ENCODE data around the gene GJA9.
A peak's percentile ranks its signal among the peaks of the same experiment; 100 is the strongest.
"Not testable (repeated sequence)": the region's sequence is repeated elsewhere in the genome, so short reads cannot be mapped to it uniquely, and the experiment has no call there.

The GJA9 gene

GRCh38 chr1:38873027-38873969 lies 8.1 kb downstream of the GJA9 start, which contains the start of gene MYCBP:
MYCBP (minus strand) TSS chr1:38873348; CDS start chr1:38873305, 43 bp downstream.
- peak; percentile 17 for FAIRE-seq

DNA sequence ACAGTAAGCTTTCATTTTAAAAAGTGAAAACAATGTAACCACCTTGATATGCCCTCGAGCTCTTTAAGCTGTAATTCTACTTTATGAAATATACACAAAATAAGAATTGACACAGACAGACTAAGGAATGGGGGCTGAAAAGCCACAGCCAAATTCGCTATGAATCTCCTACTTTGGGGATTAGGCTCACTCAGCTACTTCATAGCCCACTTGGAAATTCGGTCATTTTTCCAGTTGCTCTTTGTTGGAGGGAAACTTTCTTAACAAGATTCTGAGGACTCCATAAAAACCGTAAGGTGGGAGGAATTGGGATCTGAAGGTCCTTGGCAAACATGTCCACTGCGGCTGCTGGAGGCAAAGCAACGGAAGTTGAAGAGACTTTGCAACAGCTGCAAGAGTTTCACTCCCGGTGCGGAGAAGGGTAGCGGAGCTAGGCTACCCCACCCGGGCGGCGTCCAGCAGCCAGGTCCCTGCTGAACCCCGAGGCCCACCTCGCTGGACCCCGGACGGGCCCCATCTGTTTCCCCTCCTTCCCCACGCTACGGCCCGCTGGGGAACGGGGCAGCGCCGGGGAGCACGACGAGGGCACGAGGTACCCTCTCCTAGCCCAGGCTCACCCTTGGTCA lies 8.9 kb downstream of the GJA9 start:
- no peak for FAIRE-seq

DNA sequence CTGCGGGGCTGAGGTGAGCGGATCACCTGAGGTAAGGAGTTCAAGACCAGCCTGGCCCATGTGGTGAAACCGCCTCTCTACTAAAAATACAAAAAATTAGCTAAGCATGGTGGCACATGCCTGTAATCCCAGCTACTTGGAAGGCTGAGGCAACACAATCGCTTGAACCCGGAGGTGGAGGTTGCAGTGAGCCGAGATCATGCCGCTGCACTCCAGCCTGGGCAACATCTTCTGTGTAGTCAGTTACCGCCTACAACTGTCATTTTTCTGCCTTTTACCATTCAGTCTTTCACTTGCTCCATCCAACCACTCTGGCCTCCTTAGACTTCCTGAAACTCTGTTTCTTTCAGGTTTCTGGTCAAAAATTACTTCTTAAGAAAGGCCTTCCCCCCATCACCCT lies 10.4 kb downstream of the GJA9 start:
- FAIRE-seq: no peak

DNA sequence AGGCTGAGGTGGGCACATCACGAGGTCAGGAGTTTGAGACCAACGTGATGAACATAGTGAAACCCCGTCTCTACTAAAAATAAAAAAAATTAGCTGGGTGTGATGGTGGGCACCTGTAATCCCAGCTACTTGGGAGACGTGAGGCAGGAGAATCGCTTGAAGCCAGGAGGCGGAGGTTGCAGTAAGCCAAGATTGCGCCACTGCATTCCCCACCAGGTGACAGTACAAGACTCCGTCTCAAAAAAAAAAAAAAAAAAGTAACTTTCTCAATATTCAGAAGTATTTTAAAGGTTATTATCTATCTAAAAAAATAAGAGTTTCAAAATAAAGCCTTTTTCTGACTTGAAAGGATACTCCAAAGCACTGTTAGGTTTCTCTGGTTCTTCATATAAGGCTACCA lies 14.2 kb downstream of the GJA9 start:
- no peak for FAIRE-seq

GRCh38 chr1:38865112-38865715 lies 16.2 kb downstream of the GJA9 start:
- FAIRE-seq: no peak

GRCh38 chr1:38860454-38860795 lies 21.0 kb downstream of the GJA9 start:
- FAIRE-seq: no peak

DNA sequence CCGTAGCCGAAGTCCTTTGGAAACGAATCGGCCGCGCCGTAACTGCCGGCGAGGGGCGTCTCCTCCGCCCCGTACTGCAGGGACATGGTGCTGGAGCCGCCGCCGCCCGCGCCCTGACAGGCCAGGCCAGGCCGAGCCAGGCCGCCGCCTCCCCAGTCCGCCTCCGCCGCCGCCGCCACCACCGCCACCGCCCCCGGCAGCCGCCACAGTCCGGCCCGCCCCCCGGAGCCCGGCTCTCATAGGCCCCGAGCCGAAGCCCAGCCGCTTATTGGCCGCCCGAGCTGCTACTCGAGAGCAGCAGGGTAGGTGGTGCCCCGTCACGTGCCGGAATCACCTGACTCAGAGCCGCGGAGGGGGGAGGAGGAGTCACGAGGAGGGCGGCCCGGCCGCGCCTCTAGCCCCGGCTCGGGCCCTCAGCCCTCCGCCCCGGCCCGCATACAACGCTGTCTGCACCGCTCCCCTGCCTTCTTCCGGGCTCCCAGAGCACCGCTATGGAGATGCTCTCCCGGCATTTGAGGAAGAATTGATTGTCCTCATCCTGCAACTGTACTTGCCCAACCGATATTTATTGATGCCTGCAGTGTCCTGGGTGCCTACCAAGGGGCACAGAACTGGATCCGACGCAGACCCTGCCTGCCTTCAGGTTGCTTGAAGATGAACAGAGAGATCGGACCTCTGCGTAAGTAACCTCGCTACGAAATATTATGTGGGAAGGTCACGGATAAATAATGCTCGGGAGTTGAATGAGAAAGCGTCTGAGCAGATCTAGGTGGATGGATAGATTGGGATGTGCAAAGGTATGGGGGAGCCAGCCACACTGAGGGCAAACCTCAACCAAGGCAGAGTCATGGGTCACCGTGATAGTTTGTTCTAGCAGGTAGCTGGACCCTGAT lies 21.6 kb downstream of the GJA9 start, which contains the start of gene RRAGC:
RRAGC (minus strand) TSS at position 212 of the 893 bp plus-strand sequence; CDS start at position 86, 126 bp downstream.
- no peak for FAIRE-seq

DNA sequence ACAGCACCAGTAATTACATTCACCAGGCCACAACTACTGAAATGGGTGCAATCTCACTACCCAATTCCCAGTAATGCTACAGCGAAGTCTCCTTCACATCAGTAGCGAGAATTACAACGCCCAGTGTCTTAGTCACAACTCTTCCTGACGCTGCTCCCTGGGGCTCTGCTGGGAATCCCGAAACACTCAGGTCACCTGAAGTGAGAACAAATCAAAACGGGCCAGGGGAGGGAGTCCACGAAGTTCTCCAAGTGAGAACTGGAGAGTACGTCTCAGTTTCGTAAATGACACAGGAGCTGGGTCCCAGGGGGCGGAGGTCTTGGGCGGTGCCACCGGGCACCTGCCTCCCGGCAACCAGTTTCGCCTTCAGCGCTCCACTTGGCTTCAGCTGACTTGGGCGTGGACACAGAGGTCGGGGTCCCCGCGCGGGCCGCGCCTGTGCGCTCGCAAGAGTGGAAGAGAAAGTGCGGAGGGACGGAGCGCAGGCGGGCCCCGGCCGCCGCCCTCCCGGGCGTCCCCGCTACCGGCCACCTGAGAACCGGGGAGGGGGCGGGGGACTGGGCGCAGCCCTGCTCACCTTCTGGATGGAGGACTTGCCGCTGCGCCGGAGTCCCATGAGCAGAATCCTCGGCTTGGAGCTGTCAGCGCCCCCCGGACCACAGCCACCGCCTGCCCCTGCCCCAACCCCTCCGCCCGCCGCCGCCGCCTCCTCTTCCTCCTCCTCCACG lies 22.4 kb downstream of the GJA9 start:
- FAIRE-seq: no peak

- no peak for FAIRE-seq
These were observed 28.6 kb downstream of the GJA9 start for GRCh38 chr1:38852780-38853179.

DNA sequence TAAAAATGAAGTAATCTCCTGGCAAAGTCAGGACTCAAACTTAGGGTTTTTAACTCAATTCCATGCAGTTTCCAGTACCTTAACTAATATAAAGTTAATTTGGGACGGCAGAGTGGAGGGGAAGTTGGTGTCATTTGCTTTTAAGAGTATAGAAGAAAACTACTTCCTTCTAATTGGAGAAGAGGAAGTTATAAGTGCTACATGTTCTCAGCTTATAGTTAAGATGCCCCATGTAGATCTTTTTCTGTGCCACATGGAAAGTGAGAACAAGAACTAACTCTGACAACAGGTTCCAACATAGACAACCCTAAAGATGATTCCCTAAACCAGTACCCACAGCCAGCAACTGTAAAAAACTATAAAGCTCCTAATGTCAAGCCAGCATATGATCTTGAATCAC lies 33.3 kb downstream of the GJA9 start:
- no peak for FAIRE-seq

GRCh38 chr1:38846210-38846609 lies 35.2 kb downstream of the GJA9 start:
- FAIRE-seq: no peak

DNA sequence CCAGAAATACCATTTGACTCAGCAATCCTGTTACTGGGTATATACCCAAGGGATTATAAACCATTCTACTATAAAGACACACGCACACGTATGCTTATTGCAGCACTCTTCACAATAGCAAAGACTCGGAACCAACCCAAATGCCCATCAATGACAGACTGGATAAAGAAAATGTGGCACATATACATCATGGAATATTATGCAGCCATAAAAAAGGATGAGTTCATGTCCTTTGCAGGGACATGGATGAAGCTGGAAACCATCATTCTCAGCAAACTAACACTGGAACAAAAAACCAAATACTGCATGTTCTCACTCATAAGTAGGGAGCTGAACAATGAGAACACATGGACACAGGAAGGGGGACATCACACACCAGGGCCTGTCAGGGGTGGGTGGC lies 36.3 kb downstream of the GJA9 start:
- FAIRE-seq: not testable (repeated sequence)

DNA sequence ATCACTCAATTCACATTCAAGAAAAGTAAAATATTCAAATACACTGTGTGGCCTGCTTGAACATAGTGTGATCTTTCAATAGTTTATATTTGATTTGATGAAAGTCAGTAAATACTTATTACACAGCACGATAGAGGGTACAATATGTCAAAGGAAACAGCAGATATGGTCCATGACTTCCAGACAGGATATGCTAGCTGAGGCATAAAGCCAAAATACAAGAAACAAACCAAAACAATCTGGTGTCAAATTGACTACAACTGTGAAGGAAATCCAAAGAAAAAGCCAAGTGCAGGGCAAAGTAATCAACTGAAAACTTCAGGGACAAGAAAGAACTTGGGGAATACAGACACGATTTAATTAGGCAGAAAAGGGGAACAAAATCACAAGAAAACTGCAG lies 41.1 kb downstream of the GJA9 start:
- FAIRE-seq: no peak

DNA sequence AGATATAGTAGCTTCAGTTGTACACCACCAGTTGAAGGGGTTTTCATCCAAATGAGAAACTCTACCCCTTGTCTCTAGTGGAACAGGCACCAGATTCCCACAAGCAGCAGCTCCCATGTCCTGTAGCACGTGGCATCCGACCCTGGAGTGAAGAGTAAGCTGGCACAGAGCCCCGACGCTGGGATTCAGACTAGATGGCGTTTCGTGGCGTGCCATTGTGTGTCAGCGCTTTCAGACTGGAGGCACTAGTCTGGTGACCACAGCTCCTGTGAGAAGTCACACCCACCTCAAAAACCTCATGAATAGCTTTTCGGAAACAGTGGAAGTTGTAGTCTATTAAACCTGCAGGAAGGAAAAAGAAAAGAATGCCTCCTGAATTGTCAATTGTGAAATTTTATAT lies 42.0 kb downstream of the GJA9 start:
- no peak for FAIRE-seq

DNA sequence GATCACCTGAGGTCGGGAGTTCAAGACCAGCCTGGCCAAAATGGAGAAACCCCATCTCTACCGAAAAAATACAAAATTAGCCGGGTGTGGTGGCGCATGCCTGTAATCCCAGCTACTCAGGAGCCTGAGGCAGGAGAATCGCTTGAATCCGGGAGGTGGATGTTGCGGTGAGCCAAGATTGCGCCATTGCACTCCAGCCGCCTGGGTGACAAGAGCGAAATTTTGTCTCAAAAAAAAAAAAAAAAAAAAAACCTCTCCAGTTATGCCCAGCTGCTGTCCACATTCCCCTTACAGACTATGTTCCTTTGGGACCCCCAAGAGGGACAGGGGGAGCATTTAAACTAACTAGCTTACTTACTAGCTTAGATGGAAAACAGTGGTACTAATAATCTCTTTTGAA lies 45.1 kb downstream of the GJA9 start:
- FAIRE-seq: not testable (repeated sequence)

DNA sequence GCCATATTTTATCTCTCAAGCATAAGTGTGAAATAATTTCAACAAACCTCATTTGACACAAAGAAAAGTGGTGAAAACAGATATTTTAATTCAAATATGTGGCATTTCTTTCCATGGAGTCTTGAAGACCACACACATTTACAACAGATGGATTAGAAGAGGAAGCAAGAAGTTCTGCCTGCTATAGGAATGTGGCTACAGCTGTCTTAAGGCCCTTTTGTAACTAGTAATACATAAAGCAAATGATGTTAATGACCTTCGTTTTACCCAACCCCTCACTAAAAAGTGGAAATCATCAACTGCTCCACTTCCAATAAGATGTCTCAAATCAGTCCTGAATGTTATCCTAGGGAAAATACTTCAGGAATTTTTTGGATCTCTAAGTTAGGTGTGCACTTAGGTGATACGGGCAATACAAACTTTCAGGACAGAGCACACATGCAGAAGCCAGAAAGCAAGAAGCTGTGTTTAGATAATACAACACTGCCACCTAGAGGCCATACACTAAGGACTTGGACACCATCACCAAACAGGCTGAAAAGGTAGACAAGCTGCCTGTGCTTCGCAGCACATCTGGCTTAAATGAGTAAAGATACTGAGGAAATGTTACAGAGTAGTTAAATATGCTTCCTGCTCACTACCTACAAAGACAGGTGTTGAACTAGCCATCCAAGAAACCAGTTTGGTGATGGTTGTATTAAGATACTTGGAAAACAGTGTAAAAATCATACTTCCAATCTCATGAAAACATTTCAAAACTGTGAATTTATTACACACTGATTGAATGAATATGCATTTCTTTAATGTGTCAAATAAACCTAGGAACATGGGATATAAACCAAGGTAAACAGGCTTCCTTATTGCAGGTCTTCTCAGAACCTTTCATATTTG lies 46.2 kb downstream of the GJA9 start:
- FAIRE-seq: peak; percentile 70

GRCh38 chr1:38834221-38834782 lies 47.1 kb downstream of the GJA9 start:
- no peak for FAIRE-seq

- no peak for FAIRE-seq
These were observed 48.2 kb downstream of the GJA9 start for GRCh38 chr1:38833146-38833545.

DNA sequence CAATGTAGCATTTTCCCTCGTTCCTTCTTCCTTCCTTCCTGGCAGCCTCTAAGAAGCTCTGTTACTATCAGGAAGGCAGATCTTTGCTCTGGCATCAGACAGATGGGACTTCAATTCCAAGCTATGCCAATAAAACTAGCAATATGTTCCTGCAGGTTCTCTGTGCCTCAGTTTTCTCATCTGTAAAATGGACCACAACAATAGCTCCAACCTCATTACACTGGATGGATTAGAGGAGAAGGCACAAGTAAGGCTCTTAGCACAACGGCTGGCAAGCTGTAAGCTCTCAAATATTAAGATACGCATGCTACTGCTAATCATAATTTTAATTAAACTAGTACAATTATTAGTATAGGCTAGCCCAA lies 49.0 kb downstream of the GJA9 start:
- FAIRE-seq: no peak

GRCh38 chr1:38831731-38832369 lies 49.5 kb downstream of the GJA9 start:
- FAIRE-seq: no peak
